H9 (cell line): ENCODE data around the gene BAIAP2. TPM values are rescaled to one million over a fixed set of nuclear protein-coding genes. Genes with fewer than 3 reads are reported as not detected.

ENCODE experiments used
- DNase-seq: peaks from one replicate; pipeline ENCODE4 v3.0.0-alpha.2; 2017
- H2AFZ ChIP-seq: one replicate; pipeline ENCODE4 v1.6.1; 2013; ENCODE audit warnings: mild to moderate bottlenecking, low read length, control low read depth, moderate library complexity
- H2AK5ac ChIP-seq: 2 replicates; pipeline ENCODE4 v1.6.1; 2013; ENCODE audit warnings: low read length, control low read depth, mixed read lengths; ENCODE audit not compliant: insufficient read length
- H2BK120ac ChIP-seq: one replicate; pipeline ENCODE4 v1.6.1; 2013; ENCODE audit warnings: low read depth, mild to moderate bottlenecking, low read length, control low read depth, inconsistent platforms; ENCODE audit not compliant: poor library complexity, severe bottlenecking
- H2BK12ac ChIP-seq: 2 replicates; pipeline ENCODE4 v1.6.1; 2013; ENCODE audit warnings: low read length, control low read depth, mixed read lengths, low read depth; ENCODE audit not compliant: insufficient read length
- H2BK15ac ChIP-seq: 2 replicates; pipeline ENCODE4 v1.6.1; 2013; ENCODE audit warnings: low read depth, low read length, control low read depth
- H2BK20ac ChIP-seq: one replicate; pipeline ENCODE4 v1.6.1; 2013; ENCODE audit warnings: low read depth, mild to moderate bottlenecking, low read length, control low read depth, inconsistent platforms; ENCODE audit not compliant: poor library complexity, severe bottlenecking
- H2BK5ac ChIP-seq: 2 replicates; pipeline ENCODE4 v1.6.1; 2013; ENCODE audit warnings: low read length, control low read depth, mixed read lengths; ENCODE audit not compliant: insufficient read length
- H3K14ac ChIP-seq: 2 replicates; pipeline ENCODE4 v1.6.1; 2013; ENCODE audit warnings: low read length, control low read depth; ENCODE audit not compliant: insufficient read depth
- H3K18ac ChIP-seq: 2 replicates; pipeline ENCODE4 v1.6.1; 2013; ENCODE audit warnings: low read depth, mild to moderate bottlenecking, mixed read lengths, low read length, control low read depth; ENCODE audit not compliant: insufficient read length
- H3K23ac ChIP-seq: 2 replicates; pipeline ENCODE4 v1.6.1; 2013; ENCODE audit warnings: low read length, control low read depth, mixed read lengths, low read depth; ENCODE audit not compliant: insufficient read length
- H3K23me2 ChIP-seq: 2 replicates; pipeline ENCODE4 v1.6.1; 2013; ENCODE audit warnings: low read depth, mild to moderate bottlenecking, mixed read lengths, low read length, control low read depth; ENCODE audit not compliant: insufficient read length, poor library complexity, severe bottlenecking
- H3K27ac ChIP-seq: 2 replicates; pipeline ENCODE4 v1.5.1; 2013; ENCODE audit warnings: low read length, control low read depth, mixed read lengths, low read depth; ENCODE audit not compliant: insufficient read length
- H3K27me3 ChIP-seq: 2 replicates; pipeline ENCODE4 v1.6.1; 2013; ENCODE audit warnings: low read length, control low read depth, inconsistent platforms; ENCODE audit not compliant: insufficient read depth
- H3K4ac ChIP-seq: 2 replicates; pipeline ENCODE4 v1.6.1; 2013; ENCODE audit warnings: low read depth, mild to moderate bottlenecking, control low read depth, inconsistent platforms, low read length, moderate library complexity
- H3K4me1 ChIP-seq: 2 replicates; pipeline ENCODE4 v1.6.1; 2013; ENCODE audit warnings: low read length, control low read depth, inconsistent platforms; ENCODE audit not compliant: insufficient read depth
- H3K4me2 ChIP-seq: 2 replicates; pipeline ENCODE4 v1.6.1; 2013; ENCODE audit warnings: low read length, control low read depth, mixed read lengths; ENCODE audit not compliant: insufficient read length, insufficient read depth
- H3K56ac ChIP-seq: 2 replicates; pipeline ENCODE4 v1.6.1; 2013; ENCODE audit warnings: low read depth, mild to moderate bottlenecking, mixed read lengths, low read length, control low read depth; ENCODE audit not compliant: insufficient read length
- H3K79me1 ChIP-seq: 2 replicates; pipeline ENCODE4 v1.6.1; 2013; ENCODE audit warnings: low read depth, mild to moderate bottlenecking, moderate library complexity, low read length, control low read depth, inconsistent platforms; ENCODE audit not compliant: insufficient read depth, poor library complexity, severe bottlenecking
- H3K79me2 ChIP-seq: 2 replicates; pipeline ENCODE4 v1.6.1; 2013; ENCODE audit warnings: low read length, control low read depth, inconsistent platforms; ENCODE audit not compliant: insufficient read depth
- H3K9ac ChIP-seq: 2 replicates; pipeline ENCODE4 v1.6.1; 2013; ENCODE audit warnings: low read length, control low read depth, mixed read lengths; ENCODE audit not compliant: insufficient read length; ENCODE audit errors: extremely low read depth
- H3K9me3 ChIP-seq: one replicate; pipeline ENCODE4 v1.6.1; 2013; ENCODE audit warnings: low read depth, low read length, inconsistent platforms; ENCODE audit not compliant: control insufficient read depth
- H3T11ph ChIP-seq: one replicate; pipeline ENCODE4 v1.6.1; 2013; ENCODE audit warnings: mild to moderate bottlenecking, low read length, control low read depth, inconsistent platforms
- H4K20me1 ChIP-seq: one replicate; pipeline ENCODE4 v1.6.1; 2013; ENCODE audit not compliant: control insufficient read depth, insufficient read length, insufficient read depth
- H4K5ac ChIP-seq: 2 replicates; pipeline ENCODE4 v1.6.1; 2013; ENCODE audit warnings: low read depth, mild to moderate bottlenecking, mixed read lengths, low read length, control low read depth; ENCODE audit not compliant: insufficient read length
- H4K8ac ChIP-seq: replicated peaks from 2 replicates; pipeline ENCODE4 v1.6.1; 2013; ENCODE audit warnings: low read length, control low read depth, mixed read lengths, low read depth; ENCODE audit not compliant: insufficient read length
- H4K91ac ChIP-seq: 2 replicates; pipeline ENCODE4 v1.6.1; 2013; ENCODE audit warnings: low read depth, mild to moderate bottlenecking, moderate library complexity, mixed read lengths, low read length, control low read depth; ENCODE audit not compliant: insufficient read length
- H3K27ac Mint-ChIP-seq, 3 experiments: 2 replicates in 2 of 3; 3 replicates in 1 of 3; pipeline ENCODE4 v1.8.0; 2020 to 2021; ENCODE audit warnings: mixed read lengths in 3 of 3, mild to moderate bottlenecking in 1 of 3, moderate library complexity in 1 of 3
- H3K27me3 Mint-ChIP-seq: 2 replicates; pipeline ENCODE4 v1.8.0; 2021; ENCODE audit warnings: low read depth, mild to moderate bottlenecking, moderate library complexity, mixed read lengths
- H3K36me3 Mint-ChIP-seq, 3 experiments: 2 replicates in 2 of 3; 3 replicates in 1 of 3; pipeline ENCODE4 v1.8.0; 2020 to 2021; ENCODE audit warnings: low read depth in 3 of 3, mixed read lengths in 3 of 3; ENCODE audit not compliant: insufficient read depth in 1 of 3
- H3K4me1 Mint-ChIP-seq, 2 experiments: 2 replicates each; pipeline ENCODE4 v1.8.0; 2020; ENCODE audit warnings: mixed read lengths in 2 of 2
- H3K4me3 Mint-ChIP-seq, 2 experiments: 2 replicates in 1 of 2; 3 replicates in 1 of 2; pipeline ENCODE4 v1.8.0; 2020 to 2021; ENCODE audit warnings: mild to moderate bottlenecking in 2 of 2, mixed read lengths in 2 of 2, moderate library complexity in 1 of 2
- H3K9me3 Mint-ChIP-seq, 2 experiments: 2 replicates in 1 of 2; 3 replicates in 1 of 2; pipeline ENCODE4 v1.8.0; 2020; ENCODE audit warnings: mild to moderate bottlenecking in 2 of 2, mixed read lengths in 2 of 2, moderate library complexity in 1 of 2
- WGBS: extraction: QIAGEN DNeasy Blood & Tissue Kit; methylation state at CpG from one replicate; pipeline ENCODE4 v1.1.7; 2013; ENCODE audit warnings: missing lambda C conversion rate, low lambda C conversion rate, mixed read lengths; ENCODE audit not compliant: insufficient read length; ENCODE audit errors: extremely low coverage; 5-methylcytosine and 5-hydroxymethylcytosine counted together
- total RNA-seq: library from RNA; stranded (reverse); gene quantifications from 2 replicates; pipeline ENCODE4 v1.2.1, GENCODE V29; 2021
- TF ChIP-seq, protein P1 (sequence below): fragments of 200-600 bp; sonication (generic); conservative IDR thresholded peaks from 3 replicates; pipeline ENCODE4 v1.8.0; 2021; ENCODE audit warnings: antibody characterized with exemption, mild to moderate bottlenecking

The BAIAP2 gene
- total RNA-seq, 1 experiment from 2014 or later, result 27.8 TPM

DNA sequence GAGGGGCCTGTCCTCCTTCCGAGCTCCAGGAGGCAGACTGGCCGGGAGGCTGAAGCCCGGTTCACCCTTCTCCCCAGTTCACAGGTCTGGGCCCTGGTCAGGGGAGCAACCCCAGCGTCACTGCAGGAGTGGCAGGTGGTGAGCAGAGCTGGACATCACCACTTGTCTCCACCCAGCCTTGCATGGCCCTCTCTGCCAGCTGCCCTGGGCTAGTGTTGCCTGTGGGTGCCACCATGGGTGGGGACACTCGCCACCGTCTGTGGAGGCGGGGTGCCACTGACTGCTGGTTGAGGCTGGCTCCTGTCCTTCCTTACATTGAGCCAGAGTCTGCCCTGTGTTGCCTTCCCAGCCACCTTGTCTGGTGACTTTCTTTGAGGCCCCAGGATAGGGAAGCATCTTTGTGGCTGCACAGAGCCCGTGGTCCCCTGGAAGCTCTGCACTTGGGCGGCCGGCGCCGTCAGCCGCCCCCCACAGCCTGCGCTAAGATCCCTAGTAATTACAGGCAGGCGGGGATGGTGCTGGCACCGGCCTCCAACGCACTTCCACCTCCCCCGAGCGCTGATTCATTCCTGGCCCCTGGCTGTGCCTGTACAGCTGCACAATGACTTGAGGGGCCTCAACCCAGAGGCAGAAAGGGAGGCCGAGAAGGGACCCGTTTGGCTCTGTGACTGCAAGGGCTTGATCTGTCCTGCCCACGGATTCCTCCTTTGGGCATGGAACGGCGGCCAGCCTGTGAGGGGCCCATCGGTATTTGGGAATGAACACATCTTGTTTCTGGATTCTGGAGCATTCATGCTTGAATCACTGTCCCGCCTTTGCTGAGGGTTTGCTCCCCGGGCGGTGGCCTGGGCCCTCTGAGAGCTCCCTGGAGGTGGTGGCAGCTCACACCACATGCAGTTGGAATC lies 5.2 kb downstream of the BAIAP2 start:
- no peak overlapping the region for H4K5ac ChIP-seq
- H3K79me2 ChIP-seq, result no peaks in the 10 kb centered on the region; the same call in 1 of the 2 replicates
- Mint-ChIP-seq H3K4me3 (no peak overlapping the region; a peak in 1 of 5 replicates), H3K27me3 (peaks cover 13% of the 10 kb centered on the region), H3K9me3 (no peaks in the 10 kb centered on the region), H3K4me1 (peaks cover 31 to 49% of the 10 kb centered on the region in 2 experiments), H3K36me3 (peaks cover 2 to 10% (median 9%) of the 10 kb centered on the region in 3 experiments; a peak in 5 of 7 replicates), H3K27ac (no peak overlapping the region)
- H3K4ac ChIP-seq, result no peak overlapping the region
- no peak overlapping the region for H2BK5ac ChIP-seq
- H3T11ph ChIP-seq, result no peak overlapping the region
- no peak overlapping the region for H2BK15ac ChIP-seq
- no peak overlapping the region for H3K18ac ChIP-seq
- WGBS, result no CpG with 5 or more reads among the region's 28 CpGs
- no peak overlapping the region for H3K56ac ChIP-seq
- no peak overlapping the region for H2BK12ac ChIP-seq
- TF ChIP-seq, protein P1, sequence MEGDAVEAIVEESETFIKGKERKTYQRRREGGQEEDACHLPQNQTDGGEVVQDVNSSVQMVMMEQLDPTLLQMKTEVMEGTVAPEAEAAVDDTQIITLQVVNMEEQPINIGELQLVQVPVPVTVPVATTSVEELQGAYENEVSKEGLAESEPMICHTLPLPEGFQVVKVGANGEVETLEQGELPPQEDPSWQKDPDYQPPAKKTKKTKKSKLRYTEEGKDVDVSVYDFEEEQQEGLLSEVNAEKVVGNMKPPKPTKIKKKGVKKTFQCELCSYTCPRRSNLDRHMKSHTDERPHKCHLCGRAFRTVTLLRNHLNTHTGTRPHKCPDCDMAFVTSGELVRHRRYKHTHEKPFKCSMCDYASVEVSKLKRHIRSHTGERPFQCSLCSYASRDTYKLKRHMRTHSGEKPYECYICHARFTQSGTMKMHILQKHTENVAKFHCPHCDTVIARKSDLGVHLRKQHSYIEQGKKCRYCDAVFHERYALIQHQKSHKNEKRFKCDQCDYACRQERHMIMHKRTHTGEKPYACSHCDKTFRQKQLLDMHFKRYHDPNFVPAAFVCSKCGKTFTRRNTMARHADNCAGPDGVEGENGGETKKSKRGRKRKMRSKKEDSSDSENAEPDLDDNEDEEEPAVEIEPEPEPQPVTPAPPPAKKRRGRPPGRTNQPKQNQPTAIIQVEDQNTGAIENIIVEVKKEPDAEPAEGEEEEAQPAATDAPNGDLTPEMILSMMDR, result no peak
- H3K9ac ChIP-seq, result no peak overlapping the region
- H3K4me1 ChIP-seq, result no peaks in the 10 kb centered on the region; the same call in 1 of the 2 replicates
- H4K91ac ChIP-seq, result no peak overlapping the region
- no peaks in the 10 kb centered on the region; the same call in 1 of the 2 replicates for H3K27me3 ChIP-seq
- H2BK20ac ChIP-seq, result no peak overlapping the region
- no peak overlapping the region for H2AFZ ChIP-seq
- H2BK120ac ChIP-seq, result no peak overlapping the region
- H3K79me1 ChIP-seq, result no peaks in the 10 kb centered on the region
- no peak overlapping the region for H3K4me2 ChIP-seq
- H4K20me1 ChIP-seq, result no peaks in the 10 kb centered on the region
- H3K14ac ChIP-seq, result no peak overlapping the region; the same call in 1 of the 2 replicates
- no peaks in the 10 kb centered on the region for H3K9me3 ChIP-seq
- no peak overlapping the region for H3K27ac ChIP-seq
- H3K23ac ChIP-seq, result no peak overlapping the region
- no peak for DNase-seq
- peaks cover 4% of the 10 kb centered on the region for H3K23me2 ChIP-seq
- H2AK5ac ChIP-seq, result no peak overlapping the region
- no peak overlapping the region for H4K8ac ChIP-seq
